Measurements from ENCODE around the gene TMEM178B. TPM values are rescaled to one million over a fixed set of nuclear protein-coding genes. Genes with fewer than 3 reads are reported as not detected.

Gene TMEM178B
- polyA plus RNA-seq, 2 of the 4 experiments (the other 2 are of a cell fraction) = 0.88 to 0.93 TPM

DNA sequence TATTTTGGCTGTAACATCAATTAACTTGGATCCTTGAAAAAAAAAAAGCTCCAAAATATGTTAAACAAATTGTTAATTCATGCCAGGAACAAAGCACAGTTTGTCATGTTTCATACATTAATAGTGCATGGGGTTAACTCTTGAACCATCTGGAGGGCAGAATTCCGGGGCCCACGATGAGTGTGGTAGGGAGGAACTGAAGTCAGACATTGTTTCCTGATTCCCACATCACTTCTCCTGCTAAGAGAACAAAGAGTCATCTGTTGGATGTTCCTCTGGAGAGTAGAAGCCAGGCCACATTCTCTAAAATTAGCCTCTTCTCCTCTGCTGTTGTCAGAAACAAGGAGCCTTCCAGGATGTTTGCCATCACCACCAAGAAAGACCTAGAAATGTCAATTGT is 54.6 kb downstream of the TMEM178B start:
- ChIA-PET CTCF (interaction anchor here (2.2 kb wide), 1 partner anchor 14 kb away, joined by 4 read pairs; no protein-coding TSS in a partner anchor), POLR2A (no interaction called here)
- DNase-seq (ENCODE audit: low read depth in 1 of 2, low spot score in 1 of 2) (no peak), FAIRE-seq (no peak), ATAC-seq (no peak)
- no peak overlapping the region for H3K4me3 ChIP-seq
- TF ChIP-seq ESRRA (IDR thresholded peaks at IDR 0.05; ENCODE audit: borderline replicate concordance, low read length) (no peak), KDM5A (IDR thresholded peaks at IDR 0.05) (no peak), POLR2AphosphoS2 (conservative IDR thresholded peaks at IDR 0.05; ENCODE audit: low read length) (no peak), HOXB13 (CRISPR knock-in tag; IDR thresholded peaks at IDR 0.05; ENCODE audit: low read depth) (no peak), CBX2 (IDR thresholded peaks at IDR 0.05; ENCODE audit: borderline replicate concordance, low read depth) (no peak)
- TF ChIP-seq, protein P1, sequence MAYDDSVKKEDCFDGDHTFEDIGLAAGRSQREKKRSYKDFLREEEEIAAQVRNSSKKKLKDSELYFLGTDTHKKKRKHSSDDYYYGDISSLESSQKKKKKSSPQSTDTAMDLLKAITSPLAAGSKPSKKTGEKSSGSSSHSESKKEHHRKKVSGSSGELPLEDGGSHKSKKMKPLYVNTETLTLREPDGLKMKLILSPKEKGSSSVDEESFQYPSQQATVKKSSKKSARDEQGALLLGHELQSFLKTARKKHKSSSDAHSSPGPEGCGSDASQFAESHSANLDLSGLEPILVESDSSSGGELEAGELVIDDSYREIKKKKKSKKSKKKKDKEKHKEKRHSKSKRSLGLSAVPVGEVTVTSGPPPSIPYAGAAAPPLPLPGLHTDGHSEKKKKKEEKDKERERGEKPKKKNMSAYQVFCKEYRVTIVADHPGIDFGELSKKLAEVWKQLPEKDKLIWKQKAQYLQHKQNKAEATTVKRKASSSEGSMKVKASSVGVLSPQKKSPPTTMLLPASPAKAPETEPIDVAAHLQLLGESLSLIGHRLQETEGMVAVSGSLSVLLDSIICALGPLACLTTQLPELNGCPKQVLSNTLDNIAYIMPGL (CRISPR knock-in tag; IDR thresholded peaks at IDR 0.05; ENCODE audit: borderline replicate concordance) = no peak
- H3K4me2 ChIP-seq = no peak overlapping the region
- H3K4me1 ChIP-seq = no peaks in the 10 kb centered on the region
- WGBS (ENCODE audit: missing lambda C conversion rate) = 14% methylated on average over 2 of the region's 2 CpGs
- H3K27ac ChIP-seq = no peak overlapping the region
- no peaks in the 10 kb centered on the region for H3K9me3 ChIP-seq

DNA sequence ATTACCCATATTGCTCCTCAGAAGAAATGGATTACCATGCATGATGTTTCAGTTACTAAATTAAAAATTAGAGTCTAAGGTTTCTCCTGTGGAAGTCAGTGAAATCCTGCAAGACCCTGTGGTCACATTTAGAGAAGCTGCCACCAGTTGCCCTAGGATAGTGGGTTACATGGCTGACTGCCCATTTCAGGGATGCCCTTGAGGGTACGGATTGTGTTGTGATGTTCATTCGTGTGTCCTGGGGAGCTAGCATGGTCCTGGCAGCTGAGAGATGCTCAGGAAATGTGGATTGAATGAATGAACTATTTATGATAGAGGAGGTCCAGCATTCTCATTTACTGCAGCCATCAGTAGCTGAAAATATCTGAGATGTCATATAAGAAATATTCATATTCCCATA is 55.1 kb downstream of the TMEM178B start:
- Histone ChIP-seq H3K9me3 (no peaks in the 10 kb centered on the region), H3K4me2 (no peak overlapping the region), H3K4me3 (no peak overlapping the region), H3K27ac (no peak overlapping the region), H3K4me1 (no peaks in the 10 kb centered on the region)
- DNase-seq (ENCODE audit: low read depth in 1 of 2, low spot score in 1 of 2) (no peak), FAIRE-seq (no peak), ATAC-seq (no peak)
- CTCF ChIA-PET = interaction anchor here (2.2 kb wide), 1 partner anchor 14 kb away, joined by 4 read pairs; no protein-coding TSS in a partner anchor
- no peak for TF ChIP-seq ZSCAN20 (CRISPR knock-in tag; IDR thresholded peaks at IDR 0.05)
- WGBS (ENCODE audit: missing lambda C conversion rate) = 17% methylated on average over 2 of the region's 2 CpGs
- POLR2A ChIA-PET = no interaction called here

GRCh38 chr7:141132671-141133070 is 58.8 kb downstream of the TMEM178B start:
- no peak overlapping the region for H3K4me2 ChIP-seq
- 54% methylated on average over 2 of the region's 3 CpGs for WGBS (ENCODE audit: missing lambda C conversion rate)
- H3K4me3 ChIP-seq = no peak overlapping the region
- no peak for DNase-seq (ENCODE audit: low read depth in 1 of 2, low spot score in 1 of 2)
- H3K27ac ChIP-seq = no peak overlapping the region
- TF ChIP-seq, protein P2, sequence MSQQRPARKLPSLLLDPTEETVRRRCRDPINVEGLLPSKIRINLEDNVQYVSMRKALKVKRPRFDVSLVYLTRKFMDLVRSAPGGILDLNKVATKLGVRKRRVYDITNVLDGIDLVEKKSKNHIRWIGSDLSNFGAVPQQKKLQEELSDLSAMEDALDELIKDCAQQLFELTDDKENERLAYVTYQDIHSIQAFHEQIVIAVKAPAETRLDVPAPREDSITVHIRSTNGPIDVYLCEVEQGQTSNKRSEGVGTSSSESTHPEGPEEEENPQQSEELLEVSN (IDR thresholded peaks at IDR 0.05; ENCODE audit: borderline replicate concordance, low read depth) = no peak
- TF ChIP-seq, protein P3, sequence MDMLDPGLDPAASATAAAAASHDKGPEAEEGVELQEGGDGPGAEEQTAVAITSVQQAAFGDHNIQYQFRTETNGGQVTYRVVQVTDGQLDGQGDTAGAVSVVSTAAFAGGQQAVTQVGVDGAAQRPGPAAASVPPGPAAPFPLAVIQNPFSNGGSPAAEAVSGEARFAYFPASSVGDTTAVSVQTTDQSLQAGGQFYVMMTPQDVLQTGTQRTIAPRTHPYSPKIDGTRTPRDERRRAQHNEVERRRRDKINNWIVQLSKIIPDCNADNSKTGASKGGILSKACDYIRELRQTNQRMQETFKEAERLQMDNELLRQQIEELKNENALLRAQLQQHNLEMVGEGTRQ (IDR thresholded peaks at IDR 0.05) = no peak
- no peak for TF ChIP-seq HES2 (IDR thresholded peaks at IDR 0.05)
- TF ChIP-seq KDM1A (IDR thresholded peaks at IDR 0.05; ENCODE audit: low read depth) = no peak
- no peak for TF ChIP-seq RNF2 (IDR thresholded peaks at IDR 0.05; ENCODE audit: borderline replicate concordance, low read depth)
- no peak for TF ChIP-seq ELK1 (IDR thresholded peaks at IDR 0.05; ENCODE audit: low read depth, low read length)
- TF ChIP-seq NFE2L2 (conservative IDR thresholded peaks at IDR 0.05; ENCODE audit: low read length) = no peak
- TF ChIP-seq MAZ (IDR thresholded peaks at IDR 0.05; ENCODE audit: borderline replicate concordance, low read depth, low read length) = no peak
- TF ChIP-seq EP300 (IDR thresholded peaks at IDR 0.05) = no peak
- TF ChIP-seq GATA3 (IDR thresholded peaks at IDR 0.05; ENCODE audit: borderline replicate concordance) = no peak
- TF ChIP-seq HOXB5 (CRISPR knock-in tag; IDR thresholded peaks at IDR 0.05) = no peak
- no peak for TF ChIP-seq PBX3 (IDR thresholded peaks at IDR 0.05)
- TF ChIP-seq RCOR1 (IDR thresholded peaks at IDR 0.05; ENCODE audit: low read depth, low read length) = no peak
- no peak for TF ChIP-seq ESRRA (IDR thresholded peaks at IDR 0.05; ENCODE audit: borderline replicate concordance, low read length)
- no peak for TF ChIP-seq HEYL (CRISPR knock-in tag; IDR thresholded peaks at IDR 0.05)
- TF ChIP-seq SREBF2 (IDR thresholded peaks at IDR 0.05) = no peak
- TF ChIP-seq RAD21 (conservative IDR thresholded peaks at IDR 0.05 in 1 of 2, IDR thresholded peaks at IDR 0.05 in 1 of 2) = no peak
- no peak for TF ChIP-seq MAFK (IDR thresholded peaks at IDR 0.05; ENCODE audit: partially characterized antibody)
- no peak for TF ChIP-seq PHF8 (IDR thresholded peaks at IDR 0.05; ENCODE audit: borderline replicate concordance, low read depth)
- ChIA-PET CTCF (no interaction called here), POLR2A (no interaction called here)
- H3K4me1 ChIP-seq = no peaks in the 10 kb centered on the region
- FAIRE-seq = no peak
- ATAC-seq = no peak
- H3K9me3 ChIP-seq = no peaks in the 10 kb centered on the region

Measured in A549 (cell line).